HCT116 (cell line): ENCODE results near the gene IZUMO1. TPM values are rescaled to one million over a fixed set of nuclear protein-coding genes. Genes with fewer than 3 reads are reported as not detected.
A peak's percentile ranks its signal among the peaks of the same experiment; 100 is the strongest.

ENCODE experiments used
- ATAC-seq: fragments of 200-7000 bp; cut with Tn5 transposase; 2 replicates; pipeline ENCODE4 v1.9.1; 2020; ENCODE audit warnings: mild to moderate bottlenecking, moderate library complexity
- Bru-seq: library from RNA; stranded (reverse); fragments of 400-500 nt; gene quantifications from one replicate; lab custom pipeline; 2021; lab: Mats Ljungman, UMichigan
- BruChase-seq, 2 experiments: library from RNA; stranded (reverse); fragments of 400-500 nt; gene quantifications; one replicate each; lab custom pipeline; 2021; lab: Mats Ljungman, UMichigan
- BruUV-seq: library from RNA; stranded (reverse); fragments of 400-500 nt; replicated peaks from 2 replicates; lab custom pipeline; 2021; lab: Mats Ljungman, UMichigan
- CTCF ChIA-PET: fragments of 300-600 bp; sonication (Branson Sonifier 250); formaldehyde crosslinking; loops from one replicate; lab custom pipeline; 2021; ENCODE audit warnings: antibody characterized with exemption; lab: Charles Lee
- POLR2A ChIA-PET: fragments of 300-600, 350-600 bp; sonication (Branson Sonifier 250); formaldehyde crosslinking; loops from one replicate; lab custom pipeline; 2021; ENCODE audit warnings: antibody characterized with exemption; lab: Charles Lee
- RAD21 ChIA-PET, 2 experiments: fragments of 300-600 bp; sonication (Branson Sonifier 250); formaldehyde crosslinking; loops; one replicate each; lab custom pipeline; 2023; ENCODE audit warnings: low total read pairs in 2 of 2; ENCODE audit not compliant: uncharacterized antibody in 2 of 2, unreplicated experiment in 2 of 2, low non-redundant PET in 1 of 2; lab: Charles Lee
- DNase-seq: peaks from one replicate; pipeline ENCODE4 v3.0.0-alpha.2; 2010; ENCODE audit warnings: low read depth, low spot score
- H2AFZ ChIP-seq: fragments of 200-600 bp; shearing (Covaris generic), sonication (generic); 2 replicates; pipeline ENCODE4 v1.6.1; 2017; ENCODE audit warnings: low read depth, mixed run types, mixed read lengths, antibody characterized with exemption, low read length; ENCODE audit not compliant: poor library complexity, severe bottlenecking
- H3K27ac ChIP-seq: 2 replicates; pipeline ENCODE4 v1.5.1; 2012; ENCODE audit warnings: low read depth, low read length
- H3K27me3 ChIP-seq: fragments of 200-600 bp; sonication (generic); 2 replicates; pipeline ENCODE4 v1.6.1; 2016; ENCODE audit warnings: mixed run types, low read length, mixed read lengths; ENCODE audit not compliant: insufficient read depth
- H3K36me3 ChIP-seq, 2 experiments: fragments of 200-500 bp in 1 of 2; fragments of 200-600 bp in 1 of 2; sonication (Bioruptor generic) in 1 of 2; sonication (generic) in 1 of 2; 2 replicates each; pipeline versions ENCODE4 v1.5.1 to v1.6.1; 2014 to 2016; ENCODE audit warnings: low read length in 2 of 2, inconsistent platforms in 1 of 2, mixed read lengths in 1 of 2, mixed run types in 1 of 2; ENCODE audit not compliant: insufficient read depth in 2 of 2, control insufficient read depth in 1 of 2
- H3K4me1 ChIP-seq, 2 experiments: fragments of 200-600 bp in 1 of 2; sonication (generic) in 1 of 2; 2 replicates each; pipeline versions ENCODE4 v1.5.1 to v1.6.1; 2012 to 2017; ENCODE audit warnings: low read length in 2 of 2, inconsistent platforms in 1 of 2, mild to moderate bottlenecking in 1 of 2, mixed read lengths in 1 of 2, mixed run types in 1 of 2, moderate library complexity in 1 of 2; ENCODE audit not compliant: insufficient read depth in 2 of 2, control insufficient read depth in 1 of 2
- H3K4me2 ChIP-seq: fragments of 200-600 bp; sonication (generic); 2 replicates; pipeline ENCODE4 v1.6.1; 2017; ENCODE audit warnings: mixed run types, low read length, mixed read lengths
- H3K4me3 ChIP-seq, 2 experiments: fragments of 200-600 bp in 1 of 2; sonication (generic) in 1 of 2; replicated peaks in 1 of 2; 2 replicates each; pipeline ENCODE4 v1.5.1; 2011 to 2016; ENCODE audit warnings: low read length in 2 of 2, control low read depth in 1 of 2, low read depth in 1 of 2, mild to moderate bottlenecking in 1 of 2, mixed read lengths in 1 of 2, mixed run types in 1 of 2
- H3K79me2 ChIP-seq: fragments of 200-600 bp; sonication (generic); 2 replicates; pipeline ENCODE4 v1.6.1; 2017; ENCODE audit warnings: mild to moderate bottlenecking, mixed run types, low read length, moderate library complexity, mixed read lengths; ENCODE audit not compliant: insufficient read depth
- H3K9ac ChIP-seq: fragments of 200-600 bp; sonication (generic); 2 replicates; pipeline ENCODE4 v1.6.1; 2016; ENCODE audit warnings: low read length, mixed read lengths
- H3K9me2 ChIP-seq: fragments of 200-600 bp; sonication (generic), shearing (Covaris generic); 2 replicates; pipeline ENCODE4 v1.6.1; 2017; ENCODE audit warnings: mixed run types, mild to moderate bottlenecking, moderate library complexity; ENCODE audit not compliant: insufficient read depth
- H3K9me3 ChIP-seq, 2 experiments: fragments of 200-500 bp in 1 of 2; fragments of 200-600 bp in 1 of 2; sonication (Bioruptor generic) in 1 of 2; sonication (generic) in 1 of 2; 2 replicates each; pipeline ENCODE4 v1.6.1; 2014 to 2017; ENCODE audit warnings: low read length in 2 of 2, mixed read lengths in 2 of 2, inconsistent platforms in 1 of 2, low read depth in 1 of 2, mild to moderate bottlenecking in 1 of 2, mixed run types in 1 of 2, moderate library complexity in 1 of 2; ENCODE audit not compliant: control insufficient read depth in 1 of 2, insufficient read depth in 1 of 2
- H4K20me1 ChIP-seq: fragments of 200-600 bp; sonication (generic), shearing (Covaris generic); 2 replicates; pipeline ENCODE4 v1.6.1; 2017; ENCODE audit warnings: mixed run types, mild to moderate bottlenecking, moderate library complexity; ENCODE audit not compliant: insufficient read depth
- FOSL1 ChIP-seq: IDR thresholded peaks from 2 replicates; pipeline ENCODE4 v1.6.1; 2012; ENCODE audit warnings: low read depth
- JUND ChIP-seq: IDR thresholded peaks from 2 replicates; pipeline ENCODE4 v1.6.1; 2012
- POLR2AphosphoS5 ChIP-seq: IDR thresholded peaks from 2 replicates; pipeline ENCODE4 v1.6.1; 2011; ENCODE audit warnings: mild to moderate bottlenecking, low read depth, low read length, moderate library complexity
- SIN3A ChIP-seq: IDR thresholded peaks from 2 replicates; pipeline ENCODE4 v1.6.1; 2012; ENCODE audit warnings: low read depth
- intact Hi-C: fragments of 100-400 bp; cut with micrococcal nuclease; formaldehyde crosslinking; loops from 2 replicates; pipeline ENCODE4 v1.10.0; 2022
- long read RNA-seq: library from polyadenylated mRNA; unstranded; transcript quantifications from one replicate; pipeline ENCODE4 v2.0.0, GENCODE V29; 2021; ENCODE audit not compliant: unreplicated experiment
- polyA plus RNA-seq: library from polyadenylated mRNA; unstranded; fragments of >200 nt; gene quantifications from 2 replicates; pipeline ENCODE4 v1.2.1, GENCODE V29; 2012; ENCODE audit warnings: missing spikeins
- total RNA-seq: library from RNA; stranded (reverse); gene quantifications from one replicate; pipeline ENCODE4 v1.2.1, GENCODE V29; 2021; ENCODE audit not compliant: unreplicated experiment
- TF ChIP-seq, protein P1 (sequence below): IDR thresholded peaks from 2 replicates; pipeline ENCODE4 v1.6.1; 2012
- TF ChIP-seq, protein P2 (sequence below): IDR thresholded peaks from 2 replicates; pipeline ENCODE4 v1.6.1; 2012

Gene IZUMO1
- 1.7 TPM for total RNA-seq
- polyA plus RNA-seq, result 1.5 and 2.0 TPM in 2 replicates
- Bru-seq, nascent RNA, result percentile 61 among the genes with signal in this experiment
- percentile 85 among the genes with signal in this experiment for BruChase-seq, experiment 1, labeled RNA remaining after a 6-hour chase
- BruChase-seq, experiment 2, labeled RNA remaining after a 2-hour chase, result percentile 70 among the genes with signal in this experiment
- long read RNA-seq, partial matches to known transcripts, result 1 of 2 reads
- long read RNA-seq, other reads (novel, unspliced or antisense), result 1 of 2 reads

DNA sequence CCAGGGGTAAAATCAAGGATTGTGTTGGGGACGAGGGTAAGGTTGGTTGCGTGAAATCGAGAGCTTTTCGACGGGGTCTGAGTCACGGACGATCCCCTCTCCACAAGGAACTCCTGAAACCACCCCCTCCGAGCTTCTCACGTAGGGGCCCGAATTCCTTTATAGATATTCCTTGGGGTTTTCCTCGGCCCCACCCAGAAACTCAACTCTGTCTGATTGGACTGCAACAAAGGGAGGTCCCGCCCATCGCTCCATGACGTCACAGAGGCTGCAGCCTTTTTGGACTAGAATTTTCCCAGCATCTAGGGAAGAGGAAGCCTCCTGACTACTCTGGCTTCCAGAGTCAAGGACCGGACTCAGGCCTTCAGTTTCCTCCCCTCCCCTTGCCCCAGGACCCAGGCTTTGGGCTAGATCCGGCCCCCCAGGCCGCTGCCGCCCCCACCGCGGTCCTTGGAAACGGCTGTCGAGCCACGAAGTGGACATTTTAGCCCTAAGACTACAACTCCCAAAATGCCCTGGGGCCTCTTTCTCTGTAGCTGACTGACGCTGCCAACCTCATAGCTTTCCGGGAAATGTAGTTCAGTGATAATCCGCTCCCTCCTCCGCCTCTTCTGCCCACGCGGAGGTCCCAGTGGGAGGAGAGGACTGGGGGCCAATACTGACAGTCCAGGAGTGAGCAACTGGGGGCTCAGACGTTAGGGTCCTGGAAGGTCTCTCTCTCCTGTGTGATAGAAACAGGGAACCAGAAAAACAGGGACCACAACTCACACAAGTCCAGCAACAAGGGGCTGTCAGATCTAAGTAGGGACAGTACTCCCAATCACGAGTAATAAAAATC is at the start of gene IZUMO1:
Gene IZUMO1, minus strand, starts transcription at position 172 of the 838 bp plus-strand sequence. CDS start 1,050 bp downstream, outside the sequence.
- no peaks in the 10 kb centered on the region for H4K20me1 ChIP-seq
- no peaks in the 10 kb centered on the region for H3K27me3 ChIP-seq
- no peaks in the 10 kb centered on the region for H3K9me2 ChIP-seq
- H3K4me2 ChIP-seq, result peak within 1 kb of the TSS; percentile 58
- H3K79me2 ChIP-seq, result peaks cover 39% of the 10 kb centered on the region
- peak within 1 kb of the TSS; percentile 36 for H3K27ac ChIP-seq
- H3K9me3 ChIP-seq, result no peaks in the 10 kb centered on the region
- DNase-seq (peak; percentile 59), ATAC-seq (peak; percentile 76)
- intact Hi-C loops, result loop anchor here (5.0 kb wide), 1 partner anchor 35 kb away; no protein-coding TSS in a partner anchor
- CTCF ChIA-PET, result interaction anchor here (1.3 kb wide), 1 partner anchor 71 kb away, joined by 3 read pairs; no protein-coding TSS in a partner anchor
- TF ChIP-seq POLR2AphosphoS5 (peak; percentile 41), SIN3A (no peak), JUND (no peak)
- TF ChIP-seq, protein P1, sequence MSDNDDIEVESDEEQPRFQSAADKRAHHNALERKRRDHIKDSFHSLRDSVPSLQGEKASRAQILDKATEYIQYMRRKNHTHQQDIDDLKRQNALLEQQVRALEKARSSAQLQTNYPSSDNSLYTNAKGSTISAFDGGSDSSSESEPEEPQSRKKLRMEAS, result no peak
- H3K4me3 ChIP-seq, result peak within 1 kb of the TSS; percentile 31 to 48
- H3K36me3 ChIP-seq, result peaks cover 14 to 27% of the 10 kb centered on the region in 2 experiments; a peak in 3 of 4 replicates
- H3K9ac ChIP-seq, result peak within 1 kb of the TSS; percentile 41
- H3K4me1 ChIP-seq, result peaks cover 0 to 20% of the 10 kb centered on the region in 2 experiments; a peak in 2 of 4 replicates
- H2AFZ ChIP-seq, result no peak within 1 kb of the TSS
- POLR2A ChIA-PET, result no interaction called here
- RAD21 ChIA-PET, result no interaction called here
- BruUV-seq, result no TSS peak

DNA sequence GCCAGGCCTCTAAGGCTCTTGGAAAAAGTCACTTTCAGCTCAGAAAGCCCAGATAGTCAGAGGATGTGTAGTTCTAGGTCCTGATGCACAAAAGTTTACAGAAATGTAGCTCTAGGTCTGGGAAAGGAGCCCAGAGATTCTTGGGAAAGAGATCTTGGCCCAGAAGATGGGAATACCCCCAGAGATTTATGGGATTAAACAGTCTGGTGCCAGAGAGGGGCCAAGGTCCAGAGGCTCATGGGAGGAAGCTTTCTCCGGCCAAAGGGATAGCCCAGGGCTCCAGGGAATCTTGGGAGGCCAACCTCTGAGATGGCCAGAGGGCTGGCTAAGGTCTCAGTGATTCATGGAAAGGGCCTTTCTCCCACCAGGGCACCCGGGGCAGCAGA is 49.0 kb upstream of the IZUMO1 start:
- Histone ChIP-seq H3K4me3 (no peak overlapping the region), H3K27ac (peak overlapping the region; percentile 26), H3K36me3 (no peaks in the 10 kb centered on the region), H3K27me3 (no peaks in the 10 kb centered on the region), H3K9me3 (no peaks in the 10 kb centered on the region), H3K9me2 (no peaks in the 10 kb centered on the region), H3K4me2 (peak overlapping the region; percentile 59; the same call in 1 of the 2 replicates), H4K20me1 (no peaks in the 10 kb centered on the region), H3K9ac (no peak overlapping the region), H3K79me2 (no peaks in the 10 kb centered on the region), H2AFZ (no peak overlapping the region), H3K4me1 (peaks cover 0 to 11% of the 10 kb centered on the region in 2 experiments; a peak in 1 of 4 replicates)
- BruUV-seq, result no TSS peak
- DNase-seq, result no peak
- TF ChIP-seq, protein P2, sequence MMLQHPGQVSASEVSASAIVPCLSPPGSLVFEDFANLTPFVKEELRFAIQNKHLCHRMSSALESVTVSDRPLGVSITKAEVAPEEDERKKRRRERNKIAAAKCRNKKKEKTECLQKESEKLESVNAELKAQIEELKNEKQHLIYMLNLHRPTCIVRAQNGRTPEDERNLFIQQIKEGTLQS, result no peak
- TF ChIP-seq FOSL1, result no peak
- intact Hi-C loops, result loop anchor here (1.0 kb wide), 1 partner anchor 40 kb away; no protein-coding TSS in a partner anchor
- ChIA-PET RAD21 (interaction anchor here (0.5 to 1.4 kb wide), 11 partner anchors 15 to 429 kb away, joined by 3 to 6 read pairs (median 3); partner anchors contain the start of genes HSD17B14 (in 2 of the 2), BCAT2 (in 1 of the 2), GYS1 (in 1 of the 2) and RUVBL2 (in 1 of the 2)), CTCF (interaction anchor here (0.6 to 3.0 kb wide), 30 partner anchors 10 to 403 kb away, joined by 3 to 38 read pairs (median 4); partner anchors contain the start of genes BCAT2, CA11, GYS1 and HSD17B14), POLR2A (interaction anchor here (0.7 to 1.7 kb wide), 4 partner anchors 15 to 76 kb away, joined by 3 to 7 read pairs (median 5); partner anchors contain the start of genes BCAT2 and PPP1R15A)
- peak; percentile 7; the same call in 1 of the 2 replicates for ATAC-seq
